HepG2 (cell line): ENCODE results near the gene SOST. TPM values are rescaled to one million over a fixed set of nuclear protein-coding genes. Genes with fewer than 3 reads are reported as not detected.
A peak's percentile ranks its signal among the peaks of the same experiment; 100 is the strongest.

Experiments used
- ATM ChIP-seq: fragments of 450-650 bp; IDR thresholded peaks from 2 replicates; pipeline ENCODE4 v1.7.1; 2017; ENCODE audit warnings: mild to moderate bottlenecking, borderline replicate concordance
- CENPBD1 ChIP-seq: sonication (generic); formaldehyde crosslinking; IDR thresholded peaks from 2 replicates; pipeline ENCODE4 v1.8.0; 2022; ENCODE audit warnings: missing genetic modification reagents, low read depth, mild to moderate bottlenecking, borderline replicate concordance
- CREB1 ChIP-seq, 2 experiments: fragments of 450-650 bp in 1 of 2; IDR thresholded peaks; 2 replicates each; pipeline ENCODE4 v1.6.1; 2016 to 2017; ENCODE audit warnings: control low read depth in 1 of 2, mild to moderate bottlenecking in 1 of 2, missing compliant biosample characterization in 1 of 2, missing genetic modification characterization in 1 of 2
- GTF3A ChIP-seq: sonication (generic); formaldehyde crosslinking; conservative IDR thresholded peaks from 2 replicates; pipeline ENCODE4 v1.4.0; 2020; ENCODE audit warnings: mild to moderate bottlenecking, missing genetic modification reagents
- KLF9 ChIP-seq: IDR thresholded peaks from 2 replicates; pipeline ENCODE4 v1.6.1; 2016; ENCODE audit warnings: low read depth
- MZF1 ChIP-seq: sonication (generic); formaldehyde crosslinking; IDR thresholded peaks from 2 replicates; pipeline ENCODE4 v1.8.1; 2023; ENCODE audit warnings: mild to moderate bottlenecking, missing genetic modification reagents, borderline replicate concordance
- RAD51 ChIP-seq: fragments of 450-650 bp; IDR thresholded peaks from 2 replicates; pipeline ENCODE4 v1.6.1; 2016; ENCODE audit warnings: borderline replicate concordance
- TBP ChIP-seq: sonication (generic); formaldehyde crosslinking; IDR thresholded peaks from 2 replicates; pipeline ENCODE4 v1.5.0; 2020; ENCODE audit warnings: missing genetic modification reagents
- TBX3 ChIP-seq: fragments of 450-650 bp; IDR thresholded peaks from 2 replicates; pipeline ENCODE4 v1.6.1; 2017; ENCODE audit warnings: antibody characterized with exemption, mild to moderate bottlenecking, inconsistent platforms, borderline replicate concordance
- TFDP1 ChIP-seq: IDR thresholded peaks from 2 replicates; pipeline ENCODE4 v1.6.1; 2016; ENCODE audit warnings: missing compliant biosample characterization, missing genetic modification reagents, borderline replicate concordance
- TGIF2 ChIP-seq: IDR thresholded peaks from 2 replicates; pipeline ENCODE4 v1.6.1; 2016; ENCODE audit warnings: control low read depth, missing compliant biosample characterization
- THAP7 ChIP-seq: sonication (generic); formaldehyde crosslinking; IDR thresholded peaks from 2 replicates; pipeline ENCODE4 v1.8.1; 2023; ENCODE audit warnings: mild to moderate bottlenecking, missing genetic modification reagents
- ZBTB44 ChIP-seq: sonication (generic); formaldehyde crosslinking; IDR thresholded peaks from 2 replicates; pipeline ENCODE4 v1.4.0; 2020; ENCODE audit warnings: missing genetic modification reagents
- ZNF17 ChIP-seq: sonication (generic); formaldehyde crosslinking; IDR thresholded peaks from 2 replicates; pipeline ENCODE4 v1.5.0; 2020; ENCODE audit warnings: mild to moderate bottlenecking, missing genetic modification reagents
- ZNF20 ChIP-seq: sonication (generic); formaldehyde crosslinking; IDR thresholded peaks from 2 replicates; pipeline ENCODE4 v1.4.0; 2020; ENCODE audit warnings: mild to moderate bottlenecking, moderate library complexity, missing genetic modification reagents
- ZNF24 ChIP-seq: fragments of 450-650 bp; IDR thresholded peaks from 2 replicates; pipeline ENCODE4 v1.6.1; 2017; ENCODE audit warnings: antibody characterized with exemption, mild to moderate bottlenecking
- ZNF367 ChIP-seq: sonication (generic); formaldehyde crosslinking; IDR thresholded peaks from 2 replicates; pipeline ENCODE4 v1.4.0; 2020; ENCODE audit warnings: missing genetic modification reagents, borderline replicate concordance
- ZNF446 ChIP-seq: sonication (generic); formaldehyde crosslinking; IDR thresholded peaks from 2 replicates; pipeline ENCODE4 v1.5.0; 2020; ENCODE audit warnings: mild to moderate bottlenecking, missing genetic modification reagents
- ZNF503 ChIP-seq: sonication (generic); formaldehyde crosslinking; IDR thresholded peaks from 2 replicates; pipeline ENCODE4 v1.4.0; 2020; ENCODE audit warnings: missing genetic modification reagents
- ZNF598 ChIP-seq: sonication (generic); formaldehyde crosslinking; IDR thresholded peaks from 2 replicates; pipeline ENCODE4 v1.5.1; 2020; ENCODE audit warnings: mild to moderate bottlenecking, missing genetic modification reagents, borderline replicate concordance
- ZNF605 ChIP-seq: sonication (generic); formaldehyde crosslinking; IDR thresholded peaks from 2 replicates; pipeline ENCODE4 v1.8.0; 2022; ENCODE audit warnings: mild to moderate bottlenecking, missing genetic modification reagents
- ZNF644 ChIP-seq: IDR thresholded peaks from 2 replicates; pipeline ENCODE4 v1.6.1; 2016; ENCODE audit warnings: low read depth
- ZNF703 ChIP-seq: sonication (generic); formaldehyde crosslinking; IDR thresholded peaks from 2 replicates; pipeline ENCODE4 v1.5.1; 2020; ENCODE audit warnings: missing genetic modification reagents, mild to moderate bottlenecking, moderate library complexity, borderline replicate concordance
- ZNF781 ChIP-seq: sonication (generic); formaldehyde crosslinking; IDR thresholded peaks from 2 replicates; pipeline ENCODE4 v1.5.1; 2020; ENCODE audit warnings: borderline replicate concordance, mild to moderate bottlenecking, missing genetic modification reagents; ENCODE audit errors: not compliant biosample characterization
- ZNF839 ChIP-seq: sonication (generic); formaldehyde crosslinking; IDR thresholded peaks from 2 replicates; pipeline ENCODE4 v1.4.0; 2020; ENCODE audit warnings: missing genetic modification reagents, mild to moderate bottlenecking, borderline replicate concordance
- polyA plus RNA-seq, 8 experiments: library from polyadenylated mRNA; depleted of rRNA in 3 of 8; stranded (reverse) in 7 of 8; unstranded in 1 of 8; fragments of >200 nt; fragmentation: Illumina TruSeq in 4 of 8; extraction: Trizol in 4 of 8; gene quantifications; 2 replicates each; pipeline versions ENCODE4 v1.2.1 to v1.2.3, GENCODE V29; 2011 to 2016; ENCODE audit warnings: low read depth in 4 of 8, missing spikeins in 1 of 8, mixed read lengths in 1 of 8; ENCODE audit not compliant: insufficient read depth in 1 of 8
- total RNA-seq, 5 experiments: library from RNA; depleted of rRNA; stranded (reverse); fragments of >200 nt; fragmentation: Illumina TruSeq; extraction: Trizol; gene quantifications; 2 replicates each; pipeline ENCODE4 v1.2.3, GENCODE V29; 2016; ENCODE audit warnings: low read depth in 1 of 5

Gene SOST
- total and polyA plus RNA-seq, 2 of the 13 experiments (the other 11 are each of a cell fraction or from before 2014, with no cell fraction given) = not detected

- TF ChIP-seq ZNF503 (CRISPR knock-in tag) (no peak), RAD51 (no peak), ZNF781 (CRISPR knock-in tag) (peak; percentile 68), ZNF367 (CRISPR knock-in tag) (no peak), ZNF839 (0 out of 2 replicates have a peak, but pooled peaks have one; percentile 10), ZNF17 (CRISPR knock-in tag) (no peak), KLF9 (CRISPR knock-in tag) (no peak), ZNF644 (CRISPR knock-in tag) (no peak), ZBTB44 (CRISPR knock-in tag) (no peak), ZNF598 (0 out of 2 replicates have a peak, but pooled peaks have one; percentile 34), GTF3A (no peak; the same call in 1 of the 2 replicates), TBP (CRISPR knock-in tag) (no peak), MZF1 (CRISPR knock-in tag) (no peak), ATM (no peak), TGIF2 (CRISPR knock-in tag) (no peak), ZNF20 (CRISPR knock-in tag) (no peak), ZNF446 (no peak), ZNF24 (no peak), ZNF605 (no peak; the same call in 1 of the 2 replicates), TFDP1 (peak; percentile 48; the same call in 1 of the 2 replicates), TBX3 (no peak; the same call in 1 of the 2 replicates), CREB1 (IDR thresholded peaks at IDR 0.05) (no peak), CREB1 (CRISPR knock-in tag; IDR thresholded peaks at IDR 0.05) (no peak), CENPBD1 (CRISPR knock-in tag) (no peak), THAP7 (CRISPR knock-in tag) (no peak), ZNF703 (no peak)
Measured at GRCh38 chr17:43720311-43721060, 38.1 kb downstream of the SOST start (continued).
